Loucy (cell line): Measurements from ENCODE around the gene SINHCAF.

Source experiments
- H2AFZ ChIP-seq: fragments of 200-600 bp; sonication (generic); 2 replicates; pipeline ENCODE4 v1.6.0; 2016; ENCODE audit warnings: antibody characterized with exemption, mild to moderate bottlenecking, low read length, moderate library complexity
- H3F3A ChIP-seq: fragments of 200-600 bp; 2 replicates; pipeline ENCODE4 v1.6.0; 2016; ENCODE audit warnings: antibody characterized with exemption, low read depth, mild to moderate bottlenecking
- H3K27me3 ChIP-seq: fragments of 200-600 bp; sonication (generic); 2 replicates; pipeline ENCODE4 v1.6.1; 2014; ENCODE audit warnings: low read length, mild to moderate bottlenecking; ENCODE audit not compliant: insufficient read depth, poor library complexity, severe bottlenecking
- H3K36me3 ChIP-seq: fragments of 200-600 bp; sonication (generic); 2 replicates; pipeline ENCODE4 v1.6.1; 2016; ENCODE audit warnings: low read length; ENCODE audit not compliant: insufficient read depth
- H3K4me1 ChIP-seq: fragments of 200-600 bp; sonication (generic); 2 replicates; pipeline ENCODE4 v1.5.1; 2014; ENCODE audit warnings: low read length, mild to moderate bottlenecking; ENCODE audit not compliant: insufficient read depth, poor library complexity, severe bottlenecking
- H3K4me2 ChIP-seq: fragments of 200-600 bp; sonication (generic); 2 replicates; pipeline ENCODE4 v1.6.0; 2014; ENCODE audit warnings: antibody characterized with exemption, low read length, low read depth, mild to moderate bottlenecking; ENCODE audit not compliant: poor library complexity, severe bottlenecking
- H3K4me3 ChIP-seq: fragments of 200-600 bp; sonication (generic); 2 replicates; pipeline ENCODE4 v1.5.1; 2014; ENCODE audit warnings: low read length, mild to moderate bottlenecking, mixed read lengths; ENCODE audit not compliant: poor library complexity, severe bottlenecking
- H3K79me2 ChIP-seq: fragments of 200-600 bp; sonication (generic); 2 replicates; pipeline ENCODE4 v1.6.1; 2014; ENCODE audit warnings: low read length; ENCODE audit not compliant: insufficient read depth
- H3K9ac ChIP-seq: fragments of 200-600 bp; sonication (generic); 2 replicates; pipeline ENCODE4 v1.6.0; 2014; ENCODE audit warnings: mild to moderate bottlenecking, low read depth, low read length, moderate library complexity; ENCODE audit not compliant: poor library complexity, severe bottlenecking
- H3K9me2 ChIP-seq: fragments of 200-600 bp; sonication (generic); replicated peaks from 2 replicates; pipeline ENCODE4 v1.6.1; 2016; ENCODE audit warnings: low read depth, low read length, mixed read lengths
- H3K9me3 ChIP-seq: fragments of 200-600 bp; sonication (generic); 2 replicates; pipeline ENCODE4 v1.6.1; 2014; ENCODE audit warnings: mild to moderate bottlenecking, antibody characterized with exemption, low read length, low read depth; ENCODE audit not compliant: insufficient read depth
- H4K20me1 ChIP-seq: fragments of 200-600 bp; sonication (generic); 2 replicates; pipeline ENCODE4 v1.6.0; 2014; ENCODE audit warnings: antibody characterized with exemption, low read length, mild to moderate bottlenecking; ENCODE audit not compliant: insufficient read depth, poor library complexity, severe bottlenecking
- CTCF ChIP-seq: fragments of 200-600 bp; sonication (generic); conservative IDR thresholded peaks from 2 replicates; pipeline ENCODE4 v1.5.1; 2014; ENCODE audit warnings: mild to moderate bottlenecking, antibody characterized with exemption, low read length
- EZH2phosphoT487 ChIP-seq: fragments of 200-600 bp; IDR thresholded peaks from 2 replicates; pipeline ENCODE4 v1.6.1; 2018; ENCODE audit warnings: antibody characterized with exemption, mild to moderate bottlenecking, moderate library complexity, borderline replicate concordance

Gene SINHCAF

GRCh38 chr12:31280183-31280582, 45.8 kb downstream of the SINHCAF start:
- Histone ChIP-seq H3K9me3 (no peaks in the 10 kb centered on the region), H3K9me2 (no peaks in the 10 kb centered on the region), H4K20me1 (peaks cover 5% of the 10 kb centered on the region), H3K4me2 (no peak overlapping the region), H3K4me3 (no peak overlapping the region), H3K4me1 (no peaks in the 10 kb centered on the region), H3K79me2 (no peaks in the 10 kb centered on the region), H3F3A (no peaks in the 10 kb centered on the region), H2AFZ (no peak overlapping the region), H3K36me3 (peaks cover 59% of the 10 kb centered on the region), H3K9ac (no peak overlapping the region), H3K27me3 (no peaks in the 10 kb centered on the region)
- no peak for TF ChIP-seq EZH2phosphoT487
- no peak for TF ChIP-seq CTCF

- Histone ChIP-seq H3K36me3 (peaks cover 52% of the 10 kb centered on the region), H3K79me2 (no peaks in the 10 kb centered on the region), H3K9me2 (no peaks in the 10 kb centered on the region), H2AFZ (no peak overlapping the region), H3K4me1 (no peaks in the 10 kb centered on the region), H3K4me3 (no peak overlapping the region), H3F3A (no peaks in the 10 kb centered on the region), H4K20me1 (peaks cover 5% of the 10 kb centered on the region), H3K9me3 (no peaks in the 10 kb centered on the region), H3K27me3 (no peaks in the 10 kb centered on the region), H3K9ac (no peak overlapping the region), H3K4me2 (no peak overlapping the region)
- TF ChIP-seq CTCF (no peak), EZH2phosphoT487 (no peak)
These were observed 46.5 kb downstream of the SINHCAF start for GRCh38 chr12:31279390-31279924.

GRCh38 chr12:31278832-31279231, 47.1 kb downstream of the SINHCAF start:
- Histone ChIP-seq H3K4me2 (no peak overlapping the region), H2AFZ (no peak overlapping the region), H3K9me2 (no peaks in the 10 kb centered on the region), H3K9ac (no peak overlapping the region), H3K27me3 (no peaks in the 10 kb centered on the region), H3K9me3 (no peaks in the 10 kb centered on the region), H3K4me3 (no peak overlapping the region), H4K20me1 (peaks cover 3% of the 10 kb centered on the region), H3F3A (no peaks in the 10 kb centered on the region), H3K36me3 (peaks cover 45% of the 10 kb centered on the region; the same call in 1 of the 2 replicates), H3K4me1 (no peaks in the 10 kb centered on the region), H3K79me2 (no peaks in the 10 kb centered on the region)
- TF ChIP-seq EZH2phosphoT487 (no peak), CTCF (no peak)
